GM12865 (cell line): ENCODE results near the gene ARID5B.

ENCODE experiments used
- DNase-seq: peaks from one replicate; pipeline ENCODE4 v3.0.0; 2010; ENCODE audit warnings: low read depth
- H3K4me3 ChIP-seq: 2 replicates; pipeline ENCODE4 v1.5.1; 2011; ENCODE audit warnings: mild to moderate bottlenecking, low read depth, low read length, control low read depth
- CTCF ChIP-seq: IDR thresholded peaks from 2 replicates; pipeline ENCODE4 v1.5.1; 2011; ENCODE audit warnings: low read length, control low read depth, low read depth, inconsistent platforms; ENCODE audit not compliant: insufficient read depth; ENCODE audit errors: missing control alignments

The ARID5B gene

GRCh38 chr10:61900829-61901792 lies at the start of gene ARID5B:
TSS of gene ARID5B (plus strand) at chr10:61901699. CDS start at chr10:61901710, 11 bp downstream.
- TF ChIP-seq CTCF: no peak
- peak within 1 kb of the TSS; percentile 67 for H3K4me3 ChIP-seq
- DNase-seq: peak; percentile 80

GRCh38 chr10:61852261-61852660 lies 49.2 kb upstream of the ARID5B start:
- TF ChIP-seq CTCF: no peak
- H3K4me3 ChIP-seq: no peak overlapping the region
- no peak for DNase-seq

GRCh38 chr10:61855771-61856170 lies 45.7 kb upstream of the ARID5B start:
- DNase-seq: no peak
- no peak for TF ChIP-seq CTCF
- no peak overlapping the region for H3K4me3 ChIP-seq

GRCh38 chr10:61857746-61858145 lies 43.8 kb upstream of the ARID5B start:
- TF ChIP-seq CTCF: no peak
- DNase-seq: no peak
- H3K4me3 ChIP-seq: no peak overlapping the region

- no peak for DNase-seq
- no peak for TF ChIP-seq CTCF
- H3K4me3 ChIP-seq: no peak overlapping the region
These were observed 41.7 kb upstream of the ARID5B start for GRCh38 chr10:61859786-61860185.

GRCh38 chr10:61860964-61861758 lies 40.3 kb upstream of the ARID5B start:
- H3K4me3 ChIP-seq: no peak overlapping the region
- no peak for TF ChIP-seq CTCF
- DNase-seq: no peak
